Mesothelial cell of epicardium (in vitro differentiated cells): ENCODE measurements around the gene TLNRD1. TPM values are rescaled to one million over a fixed set of nuclear protein-coding genes. Genes with fewer than 3 reads are reported as not detected.
"Not testable (repeated sequence)": the region's sequence is repeated elsewhere in the genome, so short reads cannot be mapped to it uniquely, and the experiment has no call there.

Experiments used
- DNase-seq, 2 experiments: peaks; one replicate each; pipeline ENCODE4 v3.0.0; 2021; ENCODE audit warnings: low spot score in 2 of 2; ENCODE audit not compliant: unreplicated experiment in 2 of 2
- H3K27ac Mint-ChIP-seq: 2 replicates; pipeline ENCODE4 v1.8.0; 2021; ENCODE audit warnings: mixed read lengths
- H3K27me3 Mint-ChIP-seq: 2 replicates; pipeline ENCODE4 v1.8.0; 2021; ENCODE audit warnings: low read depth, mixed read lengths
- H3K36me3 Mint-ChIP-seq: 2 replicates; pipeline ENCODE4 v1.8.0; 2021; ENCODE audit warnings: mixed read lengths
- H3K4me1 Mint-ChIP-seq: 2 replicates; pipeline ENCODE4 v1.8.0; 2021; ENCODE audit warnings: mixed read lengths
- H3K4me3 Mint-ChIP-seq: 2 replicates; pipeline ENCODE4 v1.8.0; 2021; ENCODE audit warnings: mild to moderate bottlenecking, moderate library complexity, mixed read lengths
- H3K9me3 Mint-ChIP-seq: 2 replicates; pipeline ENCODE4 v1.8.0; 2021; ENCODE audit warnings: mixed read lengths
- CTCF ChIP-seq: fragments of 200-600 bp; sonication (generic); IDR thresholded peaks from one replicate; pipeline ENCODE4 v1.5.0; 2021; ENCODE audit warnings: antibody characterized with exemption; ENCODE audit not compliant: unreplicated experiment
- total RNA-seq: library from RNA; stranded (reverse); gene quantifications from 3 replicates; pipeline ENCODE4 v1.2.1, GENCODE V29; 2021

Gene TLNRD1
- total RNA-seq = 12.3 to 13.3 TPM (median 13.0 TPM) in 3 replicates

- peak within 1 kb of the TSS; percentile 81 for H3K4me3 Mint-ChIP-seq
- TF ChIP-seq CTCF = no peak
- H3K36me3 Mint-ChIP-seq = peaks cover 4% of the 10 kb centered on the region
- DNase-seq = peak; percentile 73 to 84
- H3K4me1 Mint-ChIP-seq = peaks cover 13% of the 10 kb centered on the region
- H3K9me3 Mint-ChIP-seq = no peaks in the 10 kb centered on the region
- H3K27me3 Mint-ChIP-seq = no peaks in the 10 kb centered on the region
- peak within 1 kb of the TSS; percentile 93 for H3K27ac Mint-ChIP-seq
Observed at GRCh38 chr15:81000624-81001151, at the start of gene TLNRD1. Gene TLNRD1, plus strand, starts transcription at chr15:81000923. Its CDS starts 1,349 bp downstream, at chr15:81002272.

DNA sequence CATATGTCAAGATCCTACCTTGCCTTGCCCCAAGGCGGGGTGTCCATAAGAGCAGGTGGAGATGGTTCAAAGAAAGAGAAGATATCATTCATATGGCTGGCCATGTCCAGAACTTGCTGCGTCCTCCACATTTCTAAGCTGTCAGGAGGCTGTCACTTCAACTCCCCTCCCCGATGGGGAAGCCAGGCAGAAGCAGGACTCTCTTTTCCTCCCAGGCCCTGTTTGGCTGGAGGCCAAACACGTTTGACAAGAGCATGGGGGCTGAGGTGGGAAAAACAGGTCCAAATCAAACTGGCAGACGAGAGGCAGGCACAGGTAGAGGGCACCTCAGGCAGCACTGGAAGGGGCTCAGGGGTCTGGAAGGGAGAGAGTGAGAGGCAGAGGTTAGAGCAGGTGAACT lies 48.8 kb upstream of the TLNRD1 start:
- Mint-ChIP-seq H3K36me3 (peaks cover 19% of the 10 kb centered on the region), H3K4me1 (peaks cover 24% of the 10 kb centered on the region), H3K27ac (no peak overlapping the region), H3K9me3 (no peaks in the 10 kb centered on the region), H3K27me3 (no peaks in the 10 kb centered on the region), H3K4me3 (no peak overlapping the region)
- DNase-seq = no peak
- no peak for TF ChIP-seq CTCF

GRCh38 chr15:80953001-80953952 lies 47.4 kb upstream of the TLNRD1 start:
- no peak for DNase-seq
- H3K27me3 Mint-ChIP-seq = no peaks in the 10 kb centered on the region
- no peak for TF ChIP-seq CTCF
- H3K27ac Mint-ChIP-seq = no peak overlapping the region
- no peak overlapping the region for H3K4me3 Mint-ChIP-seq
- peaks cover 16% of the 10 kb centered on the region for H3K36me3 Mint-ChIP-seq
- H3K4me1 Mint-ChIP-seq = peaks cover 24% of the 10 kb centered on the region
- no peaks in the 10 kb centered on the region for H3K9me3 Mint-ChIP-seq

DNA sequence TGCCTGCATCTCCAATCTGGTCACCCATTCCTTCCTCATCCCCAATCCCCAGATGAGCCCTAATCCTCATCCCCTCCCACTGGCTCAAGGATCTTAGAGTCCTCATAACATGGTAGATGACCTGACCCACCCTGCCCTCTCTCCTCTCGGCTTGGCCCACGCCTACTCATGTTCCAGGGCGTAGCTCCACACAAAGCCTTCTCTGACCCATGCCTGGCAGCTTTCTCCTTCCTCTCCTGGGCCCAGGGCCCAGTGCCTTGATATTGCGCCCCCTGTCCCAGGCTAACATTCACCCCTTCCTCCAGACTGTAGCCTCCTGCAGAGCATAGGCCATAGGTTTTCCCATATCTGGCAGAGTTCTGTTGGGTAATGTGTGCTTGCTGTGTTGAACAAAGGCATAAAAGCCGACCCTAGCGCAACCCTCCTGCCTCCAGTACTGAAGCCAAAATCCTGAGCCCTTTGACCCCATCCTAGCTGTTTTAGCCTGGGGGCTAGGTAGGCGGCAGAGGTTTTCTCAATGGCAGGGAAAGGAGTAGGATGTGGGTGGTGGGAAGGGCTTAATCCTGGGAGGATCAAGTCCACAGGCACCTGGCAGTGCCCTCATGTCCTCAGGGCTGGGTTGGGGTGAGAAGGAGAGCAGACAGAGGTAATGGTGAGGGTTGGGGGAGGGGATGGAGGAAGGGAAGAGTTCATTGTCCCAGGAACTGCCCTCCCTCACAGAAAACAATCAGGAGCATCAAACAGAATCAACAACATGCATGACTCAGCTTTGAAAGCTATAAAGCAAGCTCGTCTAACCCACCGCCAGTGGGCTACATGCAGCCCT lies 46.6 kb upstream of the TLNRD1 start:
- Mint-ChIP-seq H3K4me1 (peaks cover 24% of the 10 kb centered on the region), H3K4me3 (no peak overlapping the region), H3K9me3 (no peaks in the 10 kb centered on the region), H3K36me3 (peaks cover 21% of the 10 kb centered on the region), H3K27me3 (no peaks in the 10 kb centered on the region), H3K27ac (no peak overlapping the region)
- no peak for DNase-seq
- no peak for TF ChIP-seq CTCF

DNA sequence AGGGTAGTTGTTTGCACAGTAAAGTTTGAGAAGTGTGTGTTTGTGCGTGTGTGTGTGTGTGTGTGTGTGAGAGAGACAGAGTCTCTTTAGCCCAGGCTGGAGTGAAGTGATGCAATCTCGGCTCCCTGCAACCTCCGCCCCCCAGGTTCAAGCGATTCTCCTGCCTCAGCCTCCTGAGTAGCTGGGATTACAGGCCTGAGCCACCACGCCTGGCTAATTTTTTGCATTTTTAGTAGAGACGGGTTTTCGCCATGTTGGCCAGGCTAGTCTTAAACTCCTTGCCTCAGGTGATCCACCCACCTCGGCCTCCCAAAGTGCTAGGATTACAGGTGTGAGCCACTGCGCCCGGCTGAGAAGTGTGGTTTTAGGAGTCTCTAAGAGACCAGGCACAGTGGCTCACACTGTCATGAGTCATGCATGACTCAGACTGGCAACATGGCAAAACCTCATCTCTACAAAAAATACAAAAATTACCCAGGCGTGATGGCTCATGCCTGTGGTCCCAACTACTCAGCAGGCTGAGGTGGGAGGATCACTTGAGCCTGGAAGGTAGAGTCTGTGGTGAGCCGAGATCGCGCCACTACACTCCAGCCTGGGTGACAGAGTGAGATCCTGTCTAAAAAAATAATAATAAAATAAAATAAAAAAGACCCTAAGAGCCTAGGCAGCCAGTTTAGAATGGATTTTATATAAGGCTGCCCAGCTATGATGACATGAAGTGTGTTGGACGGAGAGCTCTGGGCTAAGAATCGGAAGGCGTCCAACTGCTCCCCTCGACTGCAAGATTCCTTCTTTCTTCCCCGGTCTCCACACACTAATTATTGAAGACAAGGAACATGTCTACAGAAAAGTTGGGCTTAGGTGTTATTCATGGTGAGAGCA lies 44.9 kb upstream of the TLNRD1 start:
- DNase-seq, H3K27ac Mint-ChIP-seq, H3K4me3 Mint-ChIP-seq, H3K9me3 Mint-ChIP-seq, H3K27me3 Mint-ChIP-seq: not testable (repeated sequence)
- Mint-ChIP-seq H3K4me1 (peaks cover 24% of the 10 kb centered on the region), H3K36me3 (peaks cover 25% of the 10 kb centered on the region)
